OCI-LY3 (cell line): ENCODE measurements around the gene HSF4.

ENCODE experiments used
- EZH2phosphoT487 ChIP-seq: fragments of 200-600 bp; shearing (Covaris generic); IDR thresholded peaks from 2 replicates; pipeline ENCODE4 v1.6.1; 2018; ENCODE audit warnings: antibody characterized with exemption, mixed run types, low read depth
- TF ChIP-seq, protein P1 (sequence below): fragments of 200-600, 300-600 bp; sonication (generic); IDR thresholded peaks from 2 replicates; pipeline ENCODE4 v1.5.1; 2014; ENCODE audit warnings: antibody characterized with exemption, low read length, low read depth

DNA sequence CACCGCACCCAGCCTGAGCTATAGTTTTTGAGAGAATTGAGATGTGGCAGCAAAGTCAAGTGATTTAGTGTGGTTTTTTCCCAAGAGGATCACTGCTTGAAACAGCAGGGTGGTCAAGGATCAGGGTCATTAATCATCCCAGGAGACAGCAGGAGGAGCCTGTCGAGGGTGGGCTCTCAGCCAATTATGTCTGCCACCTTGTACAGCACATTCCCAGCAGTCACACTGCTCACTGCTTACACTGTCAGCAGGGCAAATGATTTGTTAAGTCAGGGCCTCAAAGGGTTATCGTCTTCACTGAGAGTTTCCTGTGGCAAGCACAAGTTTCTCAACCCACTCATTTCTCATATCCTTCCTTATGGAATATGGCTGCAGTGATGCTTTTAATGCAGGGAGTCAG, 26.9 kb upstream of the HSF4 start:
- no peak for TF ChIP-seq EZH2phosphoT487
- TF ChIP-seq, protein P1, sequence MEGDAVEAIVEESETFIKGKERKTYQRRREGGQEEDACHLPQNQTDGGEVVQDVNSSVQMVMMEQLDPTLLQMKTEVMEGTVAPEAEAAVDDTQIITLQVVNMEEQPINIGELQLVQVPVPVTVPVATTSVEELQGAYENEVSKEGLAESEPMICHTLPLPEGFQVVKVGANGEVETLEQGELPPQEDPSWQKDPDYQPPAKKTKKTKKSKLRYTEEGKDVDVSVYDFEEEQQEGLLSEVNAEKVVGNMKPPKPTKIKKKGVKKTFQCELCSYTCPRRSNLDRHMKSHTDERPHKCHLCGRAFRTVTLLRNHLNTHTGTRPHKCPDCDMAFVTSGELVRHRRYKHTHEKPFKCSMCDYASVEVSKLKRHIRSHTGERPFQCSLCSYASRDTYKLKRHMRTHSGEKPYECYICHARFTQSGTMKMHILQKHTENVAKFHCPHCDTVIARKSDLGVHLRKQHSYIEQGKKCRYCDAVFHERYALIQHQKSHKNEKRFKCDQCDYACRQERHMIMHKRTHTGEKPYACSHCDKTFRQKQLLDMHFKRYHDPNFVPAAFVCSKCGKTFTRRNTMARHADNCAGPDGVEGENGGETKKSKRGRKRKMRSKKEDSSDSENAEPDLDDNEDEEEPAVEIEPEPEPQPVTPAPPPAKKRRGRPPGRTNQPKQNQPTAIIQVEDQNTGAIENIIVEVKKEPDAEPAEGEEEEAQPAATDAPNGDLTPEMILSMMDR, result no peak
